Naive thymus-derived CD8-positive, alpha-beta T cell (primary cell): Measurements from ENCODE around the gene COA5. TPM values are rescaled to one million over a fixed set of nuclear protein-coding genes. Genes with fewer than 3 reads are reported as not detected.

Experiments used
- ATAC-seq, 2 donors: fragments of 150-1000 bp; cut with Tn5 transposase in 1 of 2; sonication (Bioruptor Pico), chemical (Tn5 transposase) in 1 of 2; 1 replicate in 1 of 2; 2 replicates in 1 of 2; pipeline ENCODE4 v1.10.0; 2021; ENCODE audit warnings: mild to moderate bottlenecking in 2 of 2, moderate library complexity in 2 of 2
- POLR2A ChIA-PET: fragments of 350-600 bp; sonication (Branson Sonifier 250); formaldehyde crosslinking; loops from one replicate; lab custom pipeline; 2021; ENCODE audit warnings: antibody characterized with exemption; lab: Charles Lee
- DNase-seq, 10 donors: peaks; one replicate each; pipeline versions ENCODE4 v3.0.0 to v3.0.0-alpha.2; 2020 to 2022
- H3K27ac Mint-ChIP-seq, 10 donors: one replicate each; pipeline ENCODE4 v1.8.0; 2020 to 2022; ENCODE audit warnings: mild to moderate bottlenecking in 10 of 10, mixed read lengths in 10 of 10, moderate library complexity in 4 of 10, inconsistent platforms in 1 of 10
- H3K27me3 Mint-ChIP-seq, 5 donors: one replicate each; pipeline ENCODE4 v1.8.0; 2021 to 2022; ENCODE audit warnings: mixed read lengths in 5 of 5
- H3K36me3 Mint-ChIP-seq, 3 donors: one replicate each; pipeline ENCODE4 v1.8.0; 2020 to 2022; ENCODE audit warnings: mixed read lengths in 3 of 3, mild to moderate bottlenecking in 2 of 3, inconsistent platforms in 1 of 3
- H3K4me1 Mint-ChIP-seq, 4 donors: one replicate each; pipeline ENCODE4 v1.8.0; 2021 to 2022; ENCODE audit warnings: mixed read lengths in 4 of 4
- H3K4me3 Mint-ChIP-seq, 10 donors: one replicate each; pipeline ENCODE4 v1.8.0; 2020 to 2022; ENCODE audit warnings: mild to moderate bottlenecking in 10 of 10, mixed read lengths in 10 of 10, moderate library complexity in 6 of 10, inconsistent platforms in 1 of 10
- H3K9me3 Mint-ChIP-seq, 9 donors: one replicate each; pipeline ENCODE4 v1.8.0; 2020 to 2022; ENCODE audit warnings: mixed read lengths in 9 of 9, mild to moderate bottlenecking in 3 of 9, inconsistent platforms in 1 of 9, moderate library complexity in 1 of 9
- polyA plus RNA-seq, 3 donors: library from polyadenylated mRNA; unstranded; fragments of 300-500 nt; fragmentation: Illumina TruSeq; gene quantifications; one replicate each; pipeline ENCODE4 v1.2.3, GENCODE V29; 2021
- total RNA-seq, 8 experiments: library from RNA in 2 of 8; stranded (reverse) in 2 of 8; gene quantifications; one replicate each; pipeline ENCODE4 v1.2.3 and lab custom pipeline; 2021 to 2026

Gene COA5
- total and polyA plus RNA-seq, 5 experiments from 2014 or later, result 29.8 to 48.6 (median 43.8) TPM

DNA sequence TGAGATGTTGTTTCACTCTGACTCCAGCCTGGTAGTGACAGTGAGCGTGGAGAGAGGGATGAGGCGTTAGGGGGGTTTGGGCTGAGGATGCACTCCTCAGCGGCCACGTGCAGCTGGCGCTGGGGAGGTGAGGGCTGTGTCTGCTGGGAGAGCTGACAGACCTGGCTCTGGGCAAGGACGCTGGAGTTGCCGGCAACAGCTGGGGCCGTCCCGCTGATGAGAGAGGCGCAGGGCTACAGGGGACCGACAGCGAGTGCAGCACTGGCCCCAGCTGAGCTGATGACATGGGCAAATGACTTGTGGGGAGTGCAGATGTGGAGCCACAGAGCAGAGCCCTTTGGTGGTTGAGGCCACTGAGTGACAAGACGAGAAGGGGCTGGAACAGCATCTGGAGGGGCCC, 38.4 kb downstream of the COA5 start:
- ATAC-seq (no peak), DNase-seq (no peak)
- no peaks in the 10 kb centered on the region for H3K27me3 Mint-ChIP-seq
- POLR2A ChIA-PET, result no interaction called here
- H3K4me3 Mint-ChIP-seq, result no peak overlapping the region
- peaks cover 0 to 87% (median 21%) of the 10 kb centered on the region in 3 donors for H3K36me3 Mint-ChIP-seq
- H3K27ac Mint-ChIP-seq, result peak overlapping the region in 9 of 10 donors; percentile 20 to 91 (median 53)
- peaks cover 0 to 16% (median 9%) of the 10 kb centered on the region in 4 donors for H3K4me1 Mint-ChIP-seq
- no peaks in the 10 kb centered on the region for H3K9me3 Mint-ChIP-seq

DNA sequence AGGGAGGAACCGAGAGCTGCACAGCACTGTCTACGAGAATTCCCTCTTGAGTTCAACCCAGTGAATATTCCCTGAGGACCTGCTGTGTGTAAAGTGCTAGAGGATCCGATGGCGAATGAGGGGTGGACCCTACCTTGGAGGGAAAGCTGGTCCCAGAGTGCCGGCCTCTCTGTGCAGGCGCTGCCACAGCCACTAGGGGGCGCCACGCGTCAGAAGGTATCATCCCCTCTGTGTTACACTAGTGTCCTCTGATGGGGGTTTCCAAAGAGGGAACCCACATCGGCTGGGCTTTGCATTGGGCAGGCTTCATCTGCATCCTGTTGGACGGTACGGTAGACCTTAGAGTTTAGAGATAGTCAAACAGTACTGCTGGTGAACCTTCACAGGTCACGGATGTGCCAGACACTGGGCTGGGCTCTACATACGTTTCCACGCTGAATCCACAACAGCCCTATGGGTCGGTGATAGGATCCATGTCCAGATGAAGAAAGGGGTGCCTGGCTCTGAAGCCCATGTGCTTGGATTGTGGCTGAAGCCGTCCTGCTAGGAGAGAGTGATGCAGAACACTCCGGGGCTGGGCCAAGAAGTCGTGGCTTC, 39.0 kb downstream of the COA5 start:
- Mint-ChIP-seq H3K4me3 (no peak overlapping the region), H3K27me3 (no peaks in the 10 kb centered on the region), H3K27ac (peak overlapping the region in 8 of 10 donors; percentile 20 to 91 (median 54)), H3K4me1 (peaks cover 0 to 16% (median 9%) of the 10 kb centered on the region in 4 donors), H3K9me3 (no peaks in the 10 kb centered on the region), H3K36me3 (peaks cover 0 to 87% (median 21%) of the 10 kb centered on the region in 3 donors)
- POLR2A ChIA-PET, result no interaction called here
- peak; percentile 39 to 82 (median 66) for DNase-seq
- ATAC-seq, result peak; percentile 90 to 94

DNA sequence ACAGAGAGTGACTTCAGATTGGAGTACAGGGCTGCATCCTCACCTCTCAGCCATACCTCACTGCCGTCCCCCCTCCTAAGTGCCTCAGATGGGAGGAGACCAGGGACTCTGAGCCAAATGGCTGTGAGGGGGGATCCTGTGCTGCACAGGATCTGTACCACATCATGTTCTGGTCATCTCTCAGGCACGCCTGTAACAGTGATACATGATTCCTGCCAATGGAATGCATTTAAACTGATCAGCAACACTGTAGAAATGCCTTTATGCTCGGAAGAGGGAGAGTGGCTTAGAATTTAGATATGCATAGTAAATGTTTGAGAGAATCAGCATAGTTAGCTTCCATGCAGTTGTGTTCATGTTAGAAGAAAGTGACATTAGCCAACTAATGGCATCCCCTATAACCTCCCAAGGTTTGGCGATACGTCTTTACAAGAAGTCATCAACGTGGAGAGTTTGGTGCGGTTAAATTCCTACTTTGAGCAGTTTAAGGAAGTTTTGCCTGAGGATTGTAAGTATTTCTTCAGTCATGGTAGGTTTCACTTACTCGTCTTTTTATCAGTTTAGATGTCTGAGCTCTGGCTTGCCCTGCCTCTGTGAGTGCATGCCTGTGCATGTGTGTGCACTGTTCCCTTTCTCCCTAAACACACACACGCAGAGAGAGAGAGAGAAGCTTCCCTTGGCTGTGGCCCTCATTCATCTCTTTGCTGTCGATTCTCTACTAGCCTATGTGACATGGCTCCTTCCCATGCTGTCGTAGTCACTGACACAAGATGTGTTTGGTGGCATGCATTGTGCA, 40.0 kb downstream of the COA5 start:
- no peaks in the 10 kb centered on the region for H3K9me3 Mint-ChIP-seq
- H3K36me3 Mint-ChIP-seq, result peaks cover 0 to 87% (median 16%) of the 10 kb centered on the region in 3 donors
- no peak for ATAC-seq
- peaks cover 0 to 16% (median 9%) of the 10 kb centered on the region in 4 donors for H3K4me1 Mint-ChIP-seq
- POLR2A ChIA-PET, result no interaction called here
- H3K27ac Mint-ChIP-seq, result peak overlapping the region in 4 of 10 donors; percentile 10 to 91 (median 64)
- H3K27me3 Mint-ChIP-seq, result no peaks in the 10 kb centered on the region
- no peak for DNase-seq
- H3K4me3 Mint-ChIP-seq, result no peak overlapping the region

DNA sequence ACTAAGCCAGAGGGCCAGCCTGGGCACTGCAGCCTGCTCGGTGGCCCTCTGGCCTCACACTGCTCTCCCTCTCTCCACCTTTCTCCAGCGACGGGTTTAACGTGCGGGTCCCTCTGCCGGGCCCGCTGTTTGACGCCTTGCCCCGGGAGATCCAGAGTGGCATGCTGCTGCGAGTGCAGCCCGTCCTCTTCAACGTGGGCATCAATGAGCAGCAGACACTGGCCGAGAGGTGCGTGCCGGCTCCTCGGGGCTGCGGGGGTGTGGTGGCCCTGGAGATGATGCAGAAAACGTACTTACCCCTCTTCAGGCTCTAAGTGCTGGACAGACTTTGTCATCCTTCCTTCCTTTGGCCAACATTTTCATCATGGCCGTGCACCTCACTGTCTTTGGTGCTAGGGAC, 42.4 kb downstream of the COA5 start:
- ATAC-seq, result no peak
- no peaks in the 10 kb centered on the region for H3K9me3 Mint-ChIP-seq
- no peak for DNase-seq
- peaks cover 0 to 16% (median 11%) of the 10 kb centered on the region in 4 donors for H3K4me1 Mint-ChIP-seq
- H3K36me3 Mint-ChIP-seq, result peaks cover 0 to 92% (median 14%) of the 10 kb centered on the region in 3 donors
- POLR2A ChIA-PET, result no interaction called here
- H3K4me3 Mint-ChIP-seq, result no peak overlapping the region
- H3K27me3 Mint-ChIP-seq, result no peaks in the 10 kb centered on the region
- H3K27ac Mint-ChIP-seq, result peak overlapping the region in 9 of 10 donors; percentile 3 to 92 (median 61)

DNA sequence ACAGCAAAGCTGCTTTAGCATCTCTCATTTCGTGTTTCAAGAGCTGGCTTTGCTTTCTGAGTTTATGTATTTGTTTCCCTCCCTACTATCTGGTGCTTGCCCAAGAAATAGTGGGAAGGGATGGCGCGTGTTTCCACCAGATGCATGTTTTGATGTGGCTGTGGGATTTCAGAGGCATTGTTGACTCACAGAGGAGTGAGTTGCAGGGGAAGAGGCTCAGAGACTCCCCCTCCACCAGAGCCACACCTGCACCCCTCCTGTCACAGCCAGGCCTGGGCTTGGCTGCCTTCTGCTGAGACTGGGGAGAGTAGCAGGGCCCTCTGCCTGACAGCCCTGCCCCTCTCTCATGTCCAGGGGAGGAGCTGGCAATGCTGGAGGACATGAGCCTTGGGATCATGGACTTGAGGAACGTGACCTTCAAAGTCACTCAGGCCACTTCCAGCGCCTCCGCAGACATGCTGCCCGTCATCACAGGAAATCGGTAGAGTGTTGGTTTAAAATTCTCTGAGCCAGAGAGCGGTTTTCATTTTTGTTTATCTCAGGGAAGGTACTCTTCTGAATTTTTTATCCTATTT, 42.9 kb downstream of the COA5 start:
- no peak for ATAC-seq
- no peak for DNase-seq
- Mint-ChIP-seq H3K36me3 (peaks cover 0 to 93% (median 13%) of the 10 kb centered on the region in 3 donors), H3K27ac (peak overlapping the region in 2 of 10 donors; percentile 19 to 37), H3K9me3 (no peaks in the 10 kb centered on the region), H3K4me1 (peaks cover 2 to 16% (median 11%) of the 10 kb centered on the region in 4 donors), H3K27me3 (no peaks in the 10 kb centered on the region), H3K4me3 (no peak overlapping the region)
- POLR2A ChIA-PET, result no interaction called here

DNA sequence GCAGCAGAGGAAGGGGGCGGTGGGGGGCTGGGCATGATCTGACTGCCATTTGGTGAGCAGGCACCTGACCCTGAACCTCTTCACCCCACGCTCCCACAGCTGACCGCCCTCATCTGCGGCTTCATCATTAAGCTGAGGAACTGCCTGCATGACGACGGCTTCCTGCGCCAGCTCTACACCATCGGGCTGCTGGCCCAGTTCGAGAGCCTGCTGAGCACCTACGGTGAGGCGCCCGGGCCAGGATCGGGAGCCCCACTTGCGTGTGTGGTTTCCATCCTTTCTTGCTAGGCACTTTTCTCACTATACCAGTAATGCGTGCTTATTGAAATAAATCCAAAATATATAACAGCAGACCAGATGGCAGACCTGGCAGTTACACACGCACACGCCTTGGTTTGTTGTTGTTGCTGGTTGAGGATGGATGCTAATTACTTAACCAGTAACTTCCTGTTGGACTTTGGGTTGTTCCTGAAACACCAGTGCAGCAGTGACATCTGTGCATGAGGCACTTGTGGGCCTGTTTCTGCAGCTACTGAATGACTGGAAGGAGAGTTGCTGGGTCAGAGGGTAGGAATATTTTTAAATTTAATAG, 43.7 kb downstream of the COA5 start:
- Mint-ChIP-seq H3K4me1 (peaks cover 8 to 17% (median 9%) of the 10 kb centered on the region in 4 donors), H3K27ac (peak overlapping the region in 3 of 10 donors; percentile 43 to 69 (median 48)), H3K27me3 (no peaks in the 10 kb centered on the region), H3K9me3 (no peaks in the 10 kb centered on the region), H3K4me3 (no peak overlapping the region), H3K36me3 (peaks cover 0 to 93% (median 8%) of the 10 kb centered on the region in 3 donors)
- POLR2A ChIA-PET, result interaction anchor here (0.9 kb wide), 1 partner anchor 273 kb away, joined by 3 read pairs; no protein-coding TSS in a partner anchor
- ATAC-seq (no peak), DNase-seq (no peak)

DNA sequence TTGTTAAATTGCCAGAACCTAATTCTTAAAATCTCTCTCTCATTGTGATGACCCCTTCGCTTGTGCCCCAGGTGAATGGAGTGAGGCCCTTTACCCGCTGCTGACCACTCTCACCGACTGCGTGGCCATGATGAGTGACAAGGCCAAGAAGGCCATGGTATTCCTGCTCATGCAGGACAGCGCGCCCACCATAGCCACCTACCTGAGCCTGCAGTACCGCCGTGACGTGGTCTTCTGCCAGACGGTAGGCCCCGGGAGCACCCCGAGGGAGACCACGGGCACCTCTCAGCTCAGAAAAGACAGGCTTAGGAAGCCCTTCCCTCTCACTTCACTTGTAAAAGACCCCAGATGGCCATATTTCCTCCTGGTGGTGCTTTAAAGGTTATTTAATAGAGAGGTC, 44.9 kb downstream of the COA5 start:
- Mint-ChIP-seq H3K27me3 (no peaks in the 10 kb centered on the region), H3K4me3 (no peak overlapping the region), H3K9me3 (no peaks in the 10 kb centered on the region), H3K27ac (peak overlapping the region in 9 of 10 donors; percentile 23 to 83 (median 61)), H3K36me3 (peaks cover 0 to 93% (median 15%) of the 10 kb centered on the region in 3 donors), H3K4me1 (peaks cover 15 to 25% (median 20%) of the 10 kb centered on the region in 4 donors)
- DNase-seq (no peak), ATAC-seq (no peak)
- POLR2A ChIA-PET, result no interaction called here

DNA sequence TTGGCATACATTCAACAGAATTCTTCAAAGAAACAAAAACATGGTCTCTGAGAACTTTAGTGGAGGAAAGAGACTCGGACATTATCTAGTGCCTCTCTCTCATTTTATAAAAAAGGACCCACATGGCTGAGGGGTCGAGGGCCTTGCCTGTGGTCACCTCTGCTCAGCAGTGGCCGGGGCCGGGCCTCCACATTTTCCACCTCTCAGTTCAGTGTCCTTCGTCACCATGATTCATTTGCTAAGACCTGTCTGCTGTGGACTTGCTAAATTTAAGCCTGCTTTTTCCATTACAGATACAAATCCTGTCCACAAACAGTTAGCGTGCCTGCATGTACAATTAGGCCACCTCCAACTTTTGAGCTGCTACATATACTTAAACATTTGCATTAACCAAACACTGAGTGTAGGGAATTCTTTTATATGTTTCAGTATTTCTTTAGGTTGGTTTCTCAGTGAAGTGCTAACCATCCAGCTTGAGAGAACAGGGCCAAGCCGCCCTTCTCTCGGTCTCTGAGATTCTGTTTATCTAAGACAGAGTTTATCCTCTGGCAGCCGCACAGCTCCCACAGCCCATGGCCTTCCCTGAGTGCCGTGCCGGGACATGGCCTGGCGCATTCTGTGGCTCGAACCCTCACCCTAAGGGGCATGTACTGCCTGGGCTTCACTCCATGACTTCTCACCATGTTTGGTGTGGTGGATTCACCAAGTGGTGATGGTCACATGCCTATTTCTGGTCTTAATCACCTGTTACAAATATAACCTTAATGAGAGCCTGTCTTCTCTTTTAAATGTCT, 46.2 kb downstream of the COA5 start:
- Mint-ChIP-seq H3K9me3 (no peaks in the 10 kb centered on the region), H3K4me3 (no peak overlapping the region), H3K27ac (peak overlapping the region in 6 of 10 donors; percentile 5 to 70 (median 29)), H3K4me1 (peaks cover 17 to 34% (median 30%) of the 10 kb centered on the region in 4 donors), H3K36me3 (peaks cover 0 to 95% (median 13%) of the 10 kb centered on the region in 3 donors), H3K27me3 (no peaks in the 10 kb centered on the region)
- ATAC-seq (no peak), DNase-seq (no peak)
- POLR2A ChIA-PET, result interaction anchor here (0.8 kb wide), 1 partner anchor 8 kb away, joined by 3 read pairs; no protein-coding TSS in a partner anchor

DNA sequence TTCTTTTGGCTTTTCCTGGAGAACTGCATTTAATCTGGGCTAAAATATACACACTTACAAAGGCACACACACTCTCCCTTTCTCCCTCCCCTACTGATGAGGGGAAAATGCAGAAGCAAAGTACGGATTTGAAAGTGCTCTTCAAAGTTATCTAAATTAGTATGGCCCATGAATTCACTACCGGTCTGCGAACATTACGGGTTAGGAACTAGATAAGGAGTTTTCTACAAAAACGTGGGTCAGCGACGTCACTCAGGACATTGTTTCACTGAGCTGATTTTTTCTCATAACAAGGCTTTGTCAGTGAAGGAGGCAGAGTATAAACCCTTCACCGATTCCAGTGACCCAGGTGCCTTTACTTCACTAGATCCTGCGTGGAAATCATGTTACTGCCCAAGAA, 47.3 kb downstream of the COA5 start:
- H3K27ac Mint-ChIP-seq, result peak overlapping the region in 6 of 10 donors; percentile 30 to 79 (median 58)

DNA sequence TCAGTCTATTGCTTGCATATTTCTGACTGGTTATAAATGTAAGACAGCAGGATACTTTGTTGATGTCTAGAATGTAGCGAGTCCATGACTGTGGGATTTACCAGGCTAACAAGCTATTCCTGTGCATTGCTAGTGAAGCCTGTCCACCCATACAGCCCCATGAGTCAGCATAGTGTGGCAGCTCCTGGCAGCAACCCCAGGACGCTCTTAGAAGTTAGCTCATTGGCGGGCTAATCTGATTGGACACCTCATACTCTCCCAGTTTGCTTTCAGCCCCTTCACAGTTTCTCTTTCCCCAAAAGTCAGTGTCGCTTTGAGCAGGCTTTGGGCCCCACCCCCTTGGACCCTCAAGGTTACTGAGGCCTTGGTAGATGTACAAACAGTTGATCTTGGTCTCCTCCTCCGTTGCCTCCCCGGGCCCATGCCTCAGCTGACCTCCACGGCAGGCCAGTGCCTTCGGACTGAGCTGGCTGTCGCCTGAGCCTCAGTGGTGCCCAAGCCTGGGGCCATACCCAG, 48.0 kb downstream of the COA5 start:
- Mint-ChIP-seq H3K4me3 (peak overlapping the region in 1 of 10 donors; percentile 33), H3K4me1 (peaks cover 22 to 46% (median 42%) of the 10 kb centered on the region in 4 donors), H3K9me3 (no peaks in the 10 kb centered on the region), H3K27me3 (no peaks in the 10 kb centered on the region), H3K27ac (peak overlapping the region in 9 of 10 donors; percentile 4 to 87 (median 53)), H3K36me3 (peaks cover 0 to 95% (median 8%) of the 10 kb centered on the region in 3 donors)
- ATAC-seq (no peak), DNase-seq (no peak)
- POLR2A ChIA-PET, result interaction anchor here (1.2 kb wide), 1 partner anchor 10 kb away, joined by 5 read pairs; no protein-coding TSS in a partner anchor

More for the DNA sequence above, 47.3 kb downstream of the COA5 start:
- H3K4me3 Mint-ChIP-seq, result no peak overlapping the region
- POLR2A ChIA-PET, result no interaction called here
- DNase-seq, result no peak
- no peaks in the 10 kb centered on the region for H3K27me3 Mint-ChIP-seq
- H3K36me3 Mint-ChIP-seq, result peaks cover 0 to 95% (median 9%) of the 10 kb centered on the region in 3 donors
- no peaks in the 10 kb centered on the region for H3K9me3 Mint-ChIP-seq
- no peak for ATAC-seq
- peaks cover 17 to 41% (median 37%) of the 10 kb centered on the region in 4 donors for H3K4me1 Mint-ChIP-seq

DNA sequence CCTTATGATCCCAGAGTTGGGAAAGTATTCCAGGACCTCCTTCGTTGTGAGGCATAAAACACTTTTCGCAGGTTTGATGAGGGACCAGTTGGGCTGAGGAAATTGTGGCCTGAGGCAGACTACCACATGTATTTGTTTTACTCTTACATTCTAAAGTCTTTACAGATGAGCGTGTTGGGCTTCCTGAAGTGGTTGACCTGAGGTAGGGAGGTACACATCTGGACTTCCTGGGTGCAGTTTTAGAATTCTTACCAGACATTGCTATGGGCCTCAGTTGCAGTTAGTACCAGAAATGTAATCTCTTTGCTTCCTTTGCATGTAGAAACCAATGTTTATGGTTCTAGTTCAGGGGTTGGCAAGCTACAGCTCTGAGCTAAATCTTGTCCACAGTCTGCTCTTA, 48.7 kb downstream of the COA5 start:
- H3K27me3 Mint-ChIP-seq, result no peaks in the 10 kb centered on the region
- DNase-seq (no peak), ATAC-seq (no peak)
- H3K36me3 Mint-ChIP-seq, result peaks cover 0 to 95% (median 13%) of the 10 kb centered on the region in 3 donors
- peak overlapping the region in 2 of 10 donors; percentile 33 to 34 for H3K4me3 Mint-ChIP-seq
- POLR2A ChIA-PET, result interaction anchor here (1.2 kb wide), 1 partner anchor 9 kb away, joined by 5 read pairs; no protein-coding TSS in a partner anchor
- H3K9me3 Mint-ChIP-seq, result no peaks in the 10 kb centered on the region
- H3K27ac Mint-ChIP-seq, result peak overlapping the region; percentile 8 to 94 (median 80)
- H3K4me1 Mint-ChIP-seq, result peaks cover 28 to 53% (median 47%) of the 10 kb centered on the region in 4 donors
